ENCODE data around the gene DNM3.

DNA sequence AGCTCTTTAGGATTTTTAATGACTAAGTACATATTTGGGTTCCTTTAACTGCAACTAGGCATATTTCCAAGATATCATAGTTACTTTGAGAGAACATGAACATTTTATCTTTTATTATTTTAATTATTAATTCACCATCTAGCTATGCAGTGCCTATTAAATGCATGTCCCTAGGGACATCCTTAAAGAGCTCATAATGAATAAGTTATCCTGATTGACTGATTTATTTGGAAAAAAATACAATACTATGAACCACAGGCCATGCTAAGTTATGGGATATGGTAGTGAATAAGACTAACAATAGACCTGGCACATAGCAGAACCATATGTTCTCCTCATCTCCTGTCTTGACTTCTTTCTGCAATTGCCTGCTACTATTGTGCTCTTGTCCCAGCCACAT lies 562.8 kb downstream of the DNM3 start:
- TF ChIP-seq POLR2A (IDR thresholded peaks at IDR 0.05; ENCODE audit: extremely low read depth, insufficient read length) (no peak), MYC (IDR thresholded peaks at IDR 0.05; ENCODE audit: low read depth, low read length) (no peak)
- TF ChIP-seq, protein P1, sequence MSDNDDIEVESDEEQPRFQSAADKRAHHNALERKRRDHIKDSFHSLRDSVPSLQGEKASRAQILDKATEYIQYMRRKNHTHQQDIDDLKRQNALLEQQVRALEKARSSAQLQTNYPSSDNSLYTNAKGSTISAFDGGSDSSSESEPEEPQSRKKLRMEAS (IDR thresholded peaks at IDR 0.05; ENCODE audit: low read depth, low read length), result no peak
- TF ChIP-seq, protein P2, sequence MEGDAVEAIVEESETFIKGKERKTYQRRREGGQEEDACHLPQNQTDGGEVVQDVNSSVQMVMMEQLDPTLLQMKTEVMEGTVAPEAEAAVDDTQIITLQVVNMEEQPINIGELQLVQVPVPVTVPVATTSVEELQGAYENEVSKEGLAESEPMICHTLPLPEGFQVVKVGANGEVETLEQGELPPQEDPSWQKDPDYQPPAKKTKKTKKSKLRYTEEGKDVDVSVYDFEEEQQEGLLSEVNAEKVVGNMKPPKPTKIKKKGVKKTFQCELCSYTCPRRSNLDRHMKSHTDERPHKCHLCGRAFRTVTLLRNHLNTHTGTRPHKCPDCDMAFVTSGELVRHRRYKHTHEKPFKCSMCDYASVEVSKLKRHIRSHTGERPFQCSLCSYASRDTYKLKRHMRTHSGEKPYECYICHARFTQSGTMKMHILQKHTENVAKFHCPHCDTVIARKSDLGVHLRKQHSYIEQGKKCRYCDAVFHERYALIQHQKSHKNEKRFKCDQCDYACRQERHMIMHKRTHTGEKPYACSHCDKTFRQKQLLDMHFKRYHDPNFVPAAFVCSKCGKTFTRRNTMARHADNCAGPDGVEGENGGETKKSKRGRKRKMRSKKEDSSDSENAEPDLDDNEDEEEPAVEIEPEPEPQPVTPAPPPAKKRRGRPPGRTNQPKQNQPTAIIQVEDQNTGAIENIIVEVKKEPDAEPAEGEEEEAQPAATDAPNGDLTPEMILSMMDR (IDR thresholded peaks at IDR 0.05; ENCODE audit: low read depth, low read length), result no peak
